MM.1S (cell line): ENCODE results near the gene TKFC.

Experiments used
- DNase-seq: peaks from one replicate; pipeline ENCODE4 v3.0.0-alpha.2; 2015
- H2AFZ ChIP-seq: fragments of 300-600 bp; sonication (generic); 2 replicates; pipeline ENCODE4 v1.6.0; 2016; ENCODE audit warnings: antibody characterized with exemption, low read length
- H3F3A ChIP-seq: fragments of 300-600 bp; sonication (generic); 2 replicates; pipeline ENCODE4 v1.6.1; 2016; ENCODE audit warnings: mild to moderate bottlenecking, antibody characterized with exemption, low read length, moderate library complexity, mixed read lengths; ENCODE audit not compliant: insufficient read depth
- H3K27ac ChIP-seq: fragments of 300-600 bp; sonication (generic); 2 replicates; pipeline ENCODE4 v1.5.1; 2016; ENCODE audit warnings: mild to moderate bottlenecking, low read length
- H3K27me3 ChIP-seq: fragments of 300-600 bp; sonication (generic); replicated peaks from 2 replicates; pipeline ENCODE4 v1.6.0; 2016; ENCODE audit warnings: low read length; ENCODE audit not compliant: insufficient read depth
- H3K36me3 ChIP-seq: fragments of 300-600 bp; sonication (generic); replicated peaks from 2 replicates; pipeline ENCODE4 v1.6.1; 2016; ENCODE audit warnings: mild to moderate bottlenecking, low read length, mixed read lengths; ENCODE audit not compliant: insufficient read depth
- H3K4me1 ChIP-seq: fragments of 300-600 bp; sonication (generic); 2 replicates; pipeline ENCODE4 v1.6.1; 2016; ENCODE audit warnings: low read length, mixed read lengths
- H3K4me2 ChIP-seq: fragments of 300-600 bp; sonication (generic); 2 replicates; pipeline ENCODE4 v1.6.0; 2016; ENCODE audit warnings: low read depth, low read length
- H3K4me3 ChIP-seq: fragments of 300-600 bp; sonication (generic); 2 replicates; pipeline ENCODE4 v1.5.1; 2016; ENCODE audit warnings: low read length, mixed read lengths
- H3K79me2 ChIP-seq: fragments of 300-600 bp; sonication (generic); 2 replicates; pipeline ENCODE4 v1.6.1; 2016; ENCODE audit warnings: mixed run types, low read length, mixed read lengths
- H3K9ac ChIP-seq: fragments of 300-600 bp; sonication (generic); 2 replicates; pipeline ENCODE4 v1.6.1; 2016; ENCODE audit warnings: low read length, mixed read lengths
- H3K9me2 ChIP-seq: fragments of 300-600 bp; sonication (generic); replicated peaks from 2 replicates; pipeline ENCODE4 v1.6.1; 2016; ENCODE audit warnings: mild to moderate bottlenecking, low read length, mixed read lengths; ENCODE audit not compliant: insufficient read depth
- H3K9me3 ChIP-seq: fragments of 300-600 bp; sonication (generic); replicated peaks from 2 replicates; pipeline ENCODE4 v1.6.1; 2016; ENCODE audit warnings: mild to moderate bottlenecking, low read length, mixed read lengths; ENCODE audit not compliant: insufficient read depth
- H4K20me1 ChIP-seq: fragments of 300-600 bp; sonication (generic); 2 replicates; pipeline ENCODE4 v1.6.1; 2016; ENCODE audit warnings: mild to moderate bottlenecking, low read length, moderate library complexity, mixed read lengths; ENCODE audit not compliant: insufficient read depth
- EZH2 ChIP-seq: fragments of 300-600 bp; sonication (generic); optimal IDR thresholded peaks from 2 replicates; pipeline ENCODE3; 2017; ENCODE audit warnings: low read depth, mild to moderate bottlenecking, antibody characterized with exemption, low read length, mixed read lengths
- EZH2phosphoT487 ChIP-seq: fragments of 300-600 bp; sonication (generic); IDR thresholded peaks from 2 replicates; pipeline ENCODE4 v1.6.1; 2018; ENCODE audit warnings: antibody characterized with exemption, low read length
- TF ChIP-seq, protein P1 (sequence below): fragments of 300-600 bp; sonication (generic); IDR thresholded peaks from 2 replicates; pipeline ENCODE4 v1.5.1; 2016; ENCODE audit warnings: antibody characterized with exemption, low read length, mixed read lengths

The TKFC gene

DNA sequence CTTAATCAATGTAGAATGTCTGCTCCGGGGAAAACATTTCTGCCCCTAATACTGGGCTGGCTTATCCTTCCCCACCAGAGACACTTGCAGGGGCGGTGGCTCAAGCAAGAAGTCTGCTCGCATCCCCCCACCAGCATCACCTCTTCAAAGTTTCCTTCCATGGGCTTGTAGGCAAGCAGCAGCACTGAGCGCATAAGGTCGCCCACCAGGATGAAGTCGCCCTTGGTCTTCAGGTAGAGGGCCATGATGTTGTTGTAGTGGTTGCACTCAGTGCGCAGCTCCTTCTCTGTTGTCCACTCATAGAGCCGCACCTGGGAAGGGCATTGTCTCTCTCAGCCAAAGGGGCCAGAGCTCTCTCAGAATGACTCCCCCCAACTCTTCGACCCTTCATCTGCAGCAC lies 29.3 kb upstream of the TKFC start:
- Histone ChIP-seq H3K27me3 (no peaks in the 10 kb centered on the region), H3K4me3 (no peak overlapping the region), H3K36me3 (peaks cover 15% of the 10 kb centered on the region; the same call in 1 of the 2 replicates), H2AFZ (no peak overlapping the region), H4K20me1 (no peaks in the 10 kb centered on the region), H3K9me2 (no peaks in the 10 kb centered on the region), H3K9ac (no peak overlapping the region), H3K79me2 (no peaks in the 10 kb centered on the region), H3F3A (no peaks in the 10 kb centered on the region; the same call in 1 of the 2 replicates), H3K9me3 (no peaks in the 10 kb centered on the region), H3K4me2 (no peak overlapping the region), H3K4me1 (no peaks in the 10 kb centered on the region), H3K27ac (no peak overlapping the region)
- DNase-seq = no peak
- TF ChIP-seq, protein P1, sequence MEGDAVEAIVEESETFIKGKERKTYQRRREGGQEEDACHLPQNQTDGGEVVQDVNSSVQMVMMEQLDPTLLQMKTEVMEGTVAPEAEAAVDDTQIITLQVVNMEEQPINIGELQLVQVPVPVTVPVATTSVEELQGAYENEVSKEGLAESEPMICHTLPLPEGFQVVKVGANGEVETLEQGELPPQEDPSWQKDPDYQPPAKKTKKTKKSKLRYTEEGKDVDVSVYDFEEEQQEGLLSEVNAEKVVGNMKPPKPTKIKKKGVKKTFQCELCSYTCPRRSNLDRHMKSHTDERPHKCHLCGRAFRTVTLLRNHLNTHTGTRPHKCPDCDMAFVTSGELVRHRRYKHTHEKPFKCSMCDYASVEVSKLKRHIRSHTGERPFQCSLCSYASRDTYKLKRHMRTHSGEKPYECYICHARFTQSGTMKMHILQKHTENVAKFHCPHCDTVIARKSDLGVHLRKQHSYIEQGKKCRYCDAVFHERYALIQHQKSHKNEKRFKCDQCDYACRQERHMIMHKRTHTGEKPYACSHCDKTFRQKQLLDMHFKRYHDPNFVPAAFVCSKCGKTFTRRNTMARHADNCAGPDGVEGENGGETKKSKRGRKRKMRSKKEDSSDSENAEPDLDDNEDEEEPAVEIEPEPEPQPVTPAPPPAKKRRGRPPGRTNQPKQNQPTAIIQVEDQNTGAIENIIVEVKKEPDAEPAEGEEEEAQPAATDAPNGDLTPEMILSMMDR = no peak
- TF ChIP-seq EZH2phosphoT487 = no peak
- no peak for TF ChIP-seq EZH2

DNA sequence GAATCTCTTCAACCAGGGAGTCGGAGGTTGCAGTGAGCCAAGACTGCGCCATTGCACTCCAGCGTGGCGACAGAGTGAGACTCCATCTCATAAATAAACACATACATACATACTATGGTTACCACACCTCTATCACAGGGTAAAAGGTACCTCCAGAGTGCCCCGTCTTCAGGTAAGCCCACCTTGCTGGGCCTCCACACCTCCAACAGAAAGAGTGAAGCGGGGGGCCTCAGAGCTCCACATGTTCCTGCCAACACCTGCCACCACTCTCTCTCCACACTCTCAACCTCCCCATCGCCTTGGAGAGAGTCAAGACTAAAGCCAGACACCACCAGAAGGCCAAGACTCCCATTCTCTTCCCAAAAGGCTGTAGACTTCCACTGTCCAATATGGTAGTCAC lies 27.6 kb upstream of the TKFC start:
- H3K9me2 ChIP-seq = no peaks in the 10 kb centered on the region

DNA sequence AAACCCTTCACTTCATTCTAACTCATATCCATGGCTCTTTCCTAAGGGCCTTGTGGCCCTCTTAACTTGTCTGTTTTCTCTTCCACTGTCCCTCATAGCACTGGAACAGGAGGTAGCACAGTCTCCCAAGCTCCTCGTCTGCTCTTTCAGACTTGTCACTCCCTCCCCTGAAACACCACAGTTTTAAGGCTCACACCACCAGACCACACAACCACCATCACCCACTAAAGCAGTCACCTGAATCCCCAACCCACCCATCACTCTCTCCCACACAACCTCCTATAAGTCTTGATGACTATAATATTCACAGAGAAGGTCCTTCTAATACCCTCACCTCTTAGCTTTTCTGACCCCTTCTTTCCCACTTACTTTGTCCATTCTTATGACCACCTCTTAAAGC lies 26.8 kb upstream of the TKFC start:
- H3K27me3 ChIP-seq = no peaks in the 10 kb centered on the region
- peaks cover 23% of the 10 kb centered on the region; the same call in 1 of the 2 replicates for H3K36me3 ChIP-seq
- no peaks in the 10 kb centered on the region for H3K79me2 ChIP-seq
- no peak overlapping the region for H3K4me2 ChIP-seq
- H2AFZ ChIP-seq = no peak overlapping the region
- no peaks in the 10 kb centered on the region for H3K9me2 ChIP-seq
- H3K9me3 ChIP-seq = no peaks in the 10 kb centered on the region
- no peaks in the 10 kb centered on the region for H4K20me1 ChIP-seq
- TF ChIP-seq EZH2phosphoT487 = no peak
- TF ChIP-seq EZH2 = no peak
- TF ChIP-seq, protein P1 = no peak
- no peak for DNase-seq
- no peaks in the 10 kb centered on the region for H3K4me1 ChIP-seq
- H3F3A ChIP-seq = no peaks in the 10 kb centered on the region
- no peak overlapping the region for H3K4me3 ChIP-seq
- no peak overlapping the region for H3K9ac ChIP-seq
- no peak overlapping the region for H3K27ac ChIP-seq

More for the DNA sequence above, 27.6 kb upstream of the TKFC start:
- H3K4me1 ChIP-seq = no peaks in the 10 kb centered on the region
- no peak for DNase-seq
- H3F3A ChIP-seq = no peaks in the 10 kb centered on the region
- H3K27ac ChIP-seq = no peak overlapping the region
- no peak overlapping the region for H3K4me3 ChIP-seq
- peaks cover 23% of the 10 kb centered on the region; the same call in 1 of the 2 replicates for H3K36me3 ChIP-seq
- no peaks in the 10 kb centered on the region for H3K27me3 ChIP-seq
- H3K9ac ChIP-seq = no peak overlapping the region
- no peaks in the 10 kb centered on the region for H3K79me2 ChIP-seq
- no peaks in the 10 kb centered on the region for H4K20me1 ChIP-seq
- H3K9me3 ChIP-seq = no peaks in the 10 kb centered on the region
- no peak overlapping the region for H2AFZ ChIP-seq
- TF ChIP-seq EZH2 (no peak), EZH2phosphoT487 (no peak)
- TF ChIP-seq, protein P1 = no peak
- H3K4me2 ChIP-seq = no peak overlapping the region
